Globus pallidus (tissue), 1 donor: Measurements from ENCODE around the gene KMT2C.
"Not testable (repeated sequence)": the region's sequence is repeated elsewhere in the genome, so short reads cannot be mapped to it uniquely, and the experiment has no call there.

Experiments used
- DNase-seq: peaks from one replicate; pipeline ENCODE4 v3.0.0-alpha.2; 2015; ENCODE audit warnings: low spot score

Gene KMT2C

DNA sequence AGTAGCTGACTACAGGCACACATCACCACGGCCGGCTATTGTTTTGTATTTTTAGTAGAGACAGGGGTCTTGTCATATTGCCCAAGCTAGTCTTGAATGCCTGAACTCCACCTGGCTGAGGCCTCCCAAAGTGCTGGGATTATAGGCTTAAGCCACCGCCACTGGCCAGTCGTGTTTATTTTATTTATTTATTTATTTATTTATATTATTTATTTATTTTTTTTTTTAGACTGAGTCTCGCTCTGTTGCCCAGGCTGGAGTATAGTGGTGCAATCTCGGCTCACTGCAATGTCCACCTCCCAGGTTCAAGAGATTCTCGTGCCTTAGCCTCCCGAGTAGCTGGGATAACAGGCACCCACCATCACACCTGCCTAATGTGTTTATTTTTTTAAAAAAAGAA is 6.0 kb upstream of the KMT2C start:
- not testable (repeated sequence) for DNase-seq

- not testable (repeated sequence) for DNase-seq
Observed at GRCh38 chr7:152441168-152441567, 5.4 kb upstream of the KMT2C start.

DNA sequence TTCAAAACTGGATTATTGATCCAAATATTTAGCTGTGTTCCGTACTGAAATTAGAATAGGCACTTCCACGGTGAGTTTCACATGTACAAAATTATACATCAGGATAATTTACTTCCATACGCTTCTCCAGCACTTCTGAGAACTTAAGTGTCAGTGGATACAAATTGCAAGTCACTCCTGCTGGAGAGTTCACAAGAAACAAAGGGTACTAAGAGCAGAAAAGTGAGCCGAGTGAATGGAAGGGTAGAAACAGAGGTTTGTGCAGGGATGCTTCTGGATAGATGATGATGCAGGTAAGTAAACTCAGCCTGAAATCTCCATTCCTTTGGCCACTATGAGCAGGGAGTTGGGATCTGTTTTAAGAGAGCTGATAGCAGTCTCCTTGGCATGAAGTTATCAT is 2.2 kb upstream of the KMT2C start:
- not testable (repeated sequence) for DNase-seq

DNA sequence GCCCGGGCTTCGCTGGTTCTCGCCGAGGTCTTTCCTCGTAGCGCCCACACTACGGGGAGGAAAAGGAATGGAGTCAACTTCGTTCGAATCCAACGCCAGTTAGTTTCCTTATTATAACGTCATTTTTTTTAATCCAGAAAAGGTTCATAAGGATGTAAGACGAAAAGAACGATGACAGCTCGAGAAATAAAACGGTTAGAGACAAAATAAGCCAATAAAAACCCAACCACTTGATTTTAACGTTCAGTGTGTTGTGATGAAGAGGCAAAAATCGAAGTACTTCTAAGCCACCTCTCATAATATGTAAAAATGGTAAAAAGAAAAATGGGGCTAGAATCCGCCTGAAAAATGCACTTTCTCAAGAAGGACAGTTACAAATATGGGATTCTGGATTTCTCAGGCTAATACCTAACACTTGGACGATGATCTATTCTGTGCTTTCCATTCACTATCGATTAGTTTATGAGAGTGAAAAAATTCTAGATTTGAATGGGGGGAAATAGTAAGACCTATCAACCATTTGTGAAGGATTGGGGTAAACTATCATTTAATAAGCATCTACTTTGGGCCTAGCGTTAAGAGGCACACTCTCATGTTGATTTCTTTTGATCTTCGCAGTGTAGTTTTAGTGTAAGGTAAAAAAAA is 1.2 kb upstream of the KMT2C start:
- DNase-seq: peak; percentile 16

- peak; percentile 91 for DNase-seq
Observed at GRCh38 chr7:152436111-152436930, 518 bp upstream of the KMT2C start.

DNA sequence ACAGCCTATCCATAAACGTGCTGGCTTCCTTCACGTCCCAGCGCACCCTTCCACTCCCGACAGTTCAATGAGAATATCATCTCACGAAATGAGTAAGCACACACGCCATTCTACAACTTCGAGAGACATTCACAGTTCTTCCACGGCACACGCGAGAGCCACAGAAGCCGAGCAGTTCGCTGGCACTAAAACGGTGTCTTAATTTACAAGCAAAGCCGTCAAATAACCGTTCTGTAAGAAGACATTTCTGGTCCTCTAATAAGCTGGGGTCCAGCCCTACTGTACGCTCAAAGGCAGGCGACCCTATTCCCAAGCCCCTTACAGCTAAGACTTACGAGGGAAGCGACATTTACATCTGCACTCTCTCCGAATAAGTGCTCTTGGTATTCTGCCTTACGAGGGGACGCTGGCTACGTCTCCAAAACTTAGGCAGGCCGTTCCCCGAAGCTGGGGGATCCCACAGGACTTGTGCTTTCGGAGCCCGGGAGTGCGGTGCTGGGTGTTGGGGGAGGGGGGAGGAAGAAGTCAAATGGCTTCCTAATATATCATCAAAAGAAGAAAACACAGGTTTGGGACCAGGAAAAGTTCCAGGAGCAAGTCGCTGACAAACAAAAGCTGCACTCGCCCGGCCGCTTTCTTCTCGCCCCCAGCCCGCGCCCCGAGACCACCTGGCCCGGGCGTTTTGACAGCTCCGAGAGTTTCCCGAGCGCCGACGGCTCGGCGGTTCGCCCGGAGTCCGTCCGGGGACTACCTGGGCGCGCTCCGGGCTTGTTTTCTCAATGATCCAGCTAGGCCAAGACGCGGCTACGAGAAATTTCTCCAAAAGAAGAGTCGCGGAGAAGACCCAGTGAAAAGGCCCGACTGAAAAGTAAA is 1.1 kb downstream of the KMT2C start:
- DNase-seq: peak; percentile 47

GRCh38 chr7:152433721-152434490 is 1.9 kb downstream of the KMT2C start:
- peak; percentile 17 for DNase-seq

GRCh38 chr7:152432735-152433134 is 3.1 kb downstream of the KMT2C start:
- DNase-seq: not testable (repeated sequence)

- no peak for DNase-seq
Observed at GRCh38 chr7:152430854-152431253, 4.9 kb downstream of the KMT2C start.

DNA sequence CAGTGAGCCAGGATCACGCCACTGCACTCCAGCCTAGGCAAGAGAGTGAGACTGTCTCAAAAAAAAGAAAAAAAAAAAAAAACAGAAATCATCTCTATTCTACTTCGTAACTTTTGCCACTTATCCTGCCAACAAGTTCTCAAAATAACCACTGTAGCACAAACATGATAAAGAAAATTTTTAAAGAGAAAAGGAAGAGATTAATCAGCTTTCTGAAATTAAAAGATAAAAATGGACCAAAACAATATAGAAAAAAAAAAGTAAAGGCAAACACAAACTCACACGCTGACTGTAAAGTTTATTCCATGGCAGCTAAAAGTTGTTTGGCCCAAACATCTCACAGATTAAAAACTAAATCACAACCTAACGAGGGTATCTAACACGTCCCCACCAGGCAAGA is 5.7 kb downstream of the KMT2C start:
- not testable (repeated sequence) for DNase-seq

DNA sequence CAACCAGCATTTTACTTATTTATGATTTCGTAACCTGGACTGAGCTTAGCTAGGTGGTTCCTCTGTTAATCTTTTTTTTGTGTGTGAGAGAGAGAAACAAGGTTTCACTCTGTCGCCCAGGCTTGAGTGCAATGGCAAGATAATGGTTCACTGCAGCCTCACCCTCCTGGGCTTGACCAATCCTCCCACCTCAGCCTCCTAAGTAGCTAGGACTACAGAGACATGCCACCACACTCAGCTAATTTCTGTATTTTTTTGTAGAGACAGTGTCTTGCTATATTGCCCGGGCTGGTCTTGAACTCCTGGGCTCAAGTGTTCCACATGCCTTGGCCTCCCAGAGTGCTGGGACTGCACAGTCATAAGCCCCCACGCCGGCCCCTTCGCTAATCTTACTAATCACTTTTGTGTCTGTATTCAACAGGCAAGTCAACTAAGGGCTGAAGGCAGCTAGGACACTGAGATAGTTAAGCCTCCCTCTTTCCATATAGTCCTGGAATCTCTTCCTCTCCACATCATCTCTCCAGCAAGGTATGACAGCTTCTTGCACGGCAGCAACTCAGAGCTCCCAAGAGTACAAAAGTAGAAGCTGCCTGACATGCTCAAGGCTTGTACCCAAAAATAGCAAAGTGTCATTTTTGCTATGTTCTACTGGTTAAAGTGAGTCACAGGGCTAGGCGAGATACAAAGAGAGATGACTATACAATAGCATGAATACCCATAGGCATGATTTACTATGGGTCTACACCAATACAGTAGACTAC is 11.3 kb downstream of the KMT2C start:
- no peak for DNase-seq

DNA sequence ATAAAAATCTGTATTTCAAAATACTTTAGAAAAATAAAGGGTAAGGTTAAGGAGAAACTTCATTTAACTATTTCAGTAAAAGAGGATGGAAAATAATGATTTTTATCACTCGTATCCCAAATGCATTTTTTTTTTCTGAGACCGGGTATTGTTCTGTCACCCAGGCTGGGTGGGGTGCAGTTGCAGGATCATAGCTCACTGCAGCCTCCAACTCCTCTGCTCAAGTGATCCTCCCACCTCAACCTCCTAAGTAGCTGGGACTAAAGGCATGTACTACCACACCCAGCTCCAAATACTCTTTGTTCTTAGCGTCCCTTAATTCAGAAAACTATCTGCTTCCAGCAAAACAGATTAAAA is 11.8 kb downstream of the KMT2C start:
- DNase-seq: no peak

DNA sequence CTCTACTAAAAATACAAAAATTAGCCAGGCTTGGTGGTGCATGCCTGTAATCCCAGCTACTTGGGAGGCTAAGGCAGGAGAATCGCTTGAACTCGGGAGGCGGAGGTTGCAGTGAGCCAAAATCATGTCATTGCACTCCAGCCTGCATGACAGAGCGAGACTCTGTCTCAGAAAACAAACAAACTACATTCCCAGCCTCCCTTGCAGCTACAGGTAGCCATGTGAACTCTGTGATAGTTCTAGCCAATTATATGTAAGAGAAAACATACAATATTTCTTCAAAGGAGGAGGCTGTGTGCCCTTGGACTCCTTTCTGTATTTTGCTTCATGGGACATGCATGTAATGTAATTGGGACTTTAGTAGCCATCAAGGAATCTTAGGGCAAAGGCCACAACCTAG is 12.6 kb downstream of the KMT2C start:
- DNase-seq: not testable (repeated sequence)

DNA sequence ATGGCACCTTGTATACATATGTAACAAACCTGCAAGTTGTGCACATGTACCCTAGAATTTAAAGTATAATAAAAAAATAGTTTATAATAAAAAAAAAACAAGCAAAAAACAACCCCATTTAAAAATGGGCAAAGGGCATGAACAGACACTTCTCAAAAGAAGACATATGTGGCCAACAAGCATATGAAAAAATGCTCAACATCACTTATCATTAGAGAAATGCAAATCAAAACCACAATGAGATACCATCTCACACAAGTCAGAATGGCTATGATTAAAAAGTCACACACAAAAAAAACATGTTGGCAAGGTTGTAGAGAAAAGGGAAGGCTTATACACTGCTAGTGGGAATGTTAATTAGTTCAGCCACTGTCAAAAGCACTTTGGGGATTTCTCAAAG is 14.9 kb downstream of the KMT2C start:
- not testable (repeated sequence) for DNase-seq

- no peak for DNase-seq
Observed at GRCh38 chr7:152419473-152420429, 16.1 kb downstream of the KMT2C start.

- no peak for DNase-seq
Observed at GRCh38 chr7:152414779-152415178, 21.0 kb downstream of the KMT2C start.

- no peak for DNase-seq
Observed at GRCh38 chr7:152411389-152411788, 24.4 kb downstream of the KMT2C start.

- DNase-seq: no peak
Observed at GRCh38 chr7:152406491-152406890, 29.3 kb downstream of the KMT2C start.

GRCh38 chr7:152406030-152406429 is 29.8 kb downstream of the KMT2C start:
- DNase-seq: not testable (repeated sequence)

DNA sequence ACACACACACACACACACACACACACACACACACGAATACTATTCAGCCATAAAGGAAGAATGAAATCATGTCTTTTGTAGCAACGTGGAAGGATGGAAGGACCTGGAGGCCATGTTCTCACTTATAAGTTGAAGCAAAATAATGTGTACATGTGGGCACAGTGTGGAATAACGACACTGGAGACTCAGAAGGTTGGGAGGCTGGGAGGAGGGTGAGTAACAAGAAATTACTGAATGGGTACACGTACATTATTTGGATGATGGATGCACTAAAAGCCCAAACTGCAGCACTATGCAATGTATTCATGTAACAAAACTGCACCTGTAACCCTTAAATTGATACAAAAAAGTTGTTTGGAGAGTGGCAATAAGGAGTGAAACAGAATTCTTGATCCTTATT is 32.1 kb downstream of the KMT2C start:
- DNase-seq: no peak
